T-helper 2 cell treated with Interferon-gamma antibody and Interleukin-4, amounts not matched to agents 5 μg/mL and 100 μg/mL, for 36 hours (primary cell): ENCODE results near the gene NEUROD2.
A peak's percentile ranks its signal among the peaks of the same experiment; 100 is the strongest.

ENCODE experiments used
- DNase-seq: peaks from one replicate; pipeline ENCODE4 v3.0.0; 2021; ENCODE audit warnings: low spot score
- H3K27ac Mint-ChIP-seq: one replicate; pipeline ENCODE4 v1.8.0; 2021; ENCODE audit warnings: mild to moderate bottlenecking, mixed read lengths
- H3K27me3 Mint-ChIP-seq: one replicate; pipeline ENCODE4 v1.8.0; 2021; ENCODE audit warnings: low read depth, mixed read lengths
- H3K36me3 Mint-ChIP-seq: one replicate; pipeline ENCODE4 v1.8.0; 2021; ENCODE audit warnings: low read depth, mixed read lengths
- H3K4me1 Mint-ChIP-seq: one replicate; pipeline ENCODE4 v1.8.0; 2021; ENCODE audit warnings: low read depth, mixed read lengths
- H3K4me3 Mint-ChIP-seq: one replicate; pipeline ENCODE4 v1.8.0; 2022; ENCODE audit warnings: mild to moderate bottlenecking, moderate library complexity, mixed read lengths
- H3K9me3 Mint-ChIP-seq: one replicate; pipeline ENCODE4 v1.8.0; 2021; ENCODE audit warnings: mixed read lengths

NEUROD2 gene

GRCh38 chr17:39618246-39618913 lies 10.7 kb upstream of the NEUROD2 start:
- H3K27ac Mint-ChIP-seq, result no peak overlapping the region
- no peak for DNase-seq
- no peaks in the 10 kb centered on the region for H3K36me3 Mint-ChIP-seq
- peaks cover 10% of the 10 kb centered on the region for H3K4me1 Mint-ChIP-seq
- H3K9me3 Mint-ChIP-seq, result no peaks in the 10 kb centered on the region
- peak overlapping the region; percentile 73 for H3K4me3 Mint-ChIP-seq
- H3K27me3 Mint-ChIP-seq, result peaks cover 55% of the 10 kb centered on the region

GRCh38 chr17:39617446-39618245 lies 9.9 kb upstream of the NEUROD2 start:
- Mint-ChIP-seq H3K4me3 (peak overlapping the region; percentile 73), H3K36me3 (no peaks in the 10 kb centered on the region), H3K4me1 (peaks cover 8% of the 10 kb centered on the region), H3K27me3 (peaks cover 54% of the 10 kb centered on the region), H3K9me3 (no peaks in the 10 kb centered on the region), H3K27ac (no peak overlapping the region)
- DNase-seq, result peak; percentile 30

GRCh38 chr17:39617100-39617445 lies 9.4 kb upstream of the NEUROD2 start:
- Mint-ChIP-seq H3K36me3 (no peaks in the 10 kb centered on the region), H3K9me3 (no peaks in the 10 kb centered on the region), H3K27me3 (peaks cover 54% of the 10 kb centered on the region), H3K4me1 (peaks cover 4% of the 10 kb centered on the region), H3K27ac (no peak overlapping the region), H3K4me3 (peak overlapping the region; percentile 15)
- DNase-seq, result no peak

GRCh38 chr17:39615434-39615833 lies 7.7 kb upstream of the NEUROD2 start:
- Mint-ChIP-seq H3K4me3 (no peak overlapping the region), H3K27me3 (peaks cover 60% of the 10 kb centered on the region), H3K9me3 (no peaks in the 10 kb centered on the region), H3K27ac (no peak overlapping the region), H3K4me1 (no peaks in the 10 kb centered on the region), H3K36me3 (no peaks in the 10 kb centered on the region)
- no peak for DNase-seq

GRCh38 chr17:39614545-39615157 lies 6.9 kb upstream of the NEUROD2 start:
- no peak overlapping the region for H3K27ac Mint-ChIP-seq
- H3K4me3 Mint-ChIP-seq, result no peak overlapping the region
- H3K27me3 Mint-ChIP-seq, result peaks cover 59% of the 10 kb centered on the region
- no peaks in the 10 kb centered on the region for H3K4me1 Mint-ChIP-seq
- H3K9me3 Mint-ChIP-seq, result no peaks in the 10 kb centered on the region
- no peak for DNase-seq
- no peaks in the 10 kb centered on the region for H3K36me3 Mint-ChIP-seq

GRCh38 chr17:39612935-39613464 lies 5.3 kb upstream of the NEUROD2 start:
- Mint-ChIP-seq H3K27me3 (peaks cover 61% of the 10 kb centered on the region), H3K4me1 (no peaks in the 10 kb centered on the region), H3K27ac (no peak overlapping the region), H3K36me3 (no peaks in the 10 kb centered on the region), H3K9me3 (no peaks in the 10 kb centered on the region), H3K4me3 (no peak overlapping the region)
- DNase-seq, result no peak

GRCh38 chr17:39612291-39612894 lies 4.7 kb upstream of the NEUROD2 start:
- no peak for DNase-seq
- H3K4me1 Mint-ChIP-seq, result no peaks in the 10 kb centered on the region
- H3K9me3 Mint-ChIP-seq, result no peaks in the 10 kb centered on the region
- peaks cover 63% of the 10 kb centered on the region for H3K27me3 Mint-ChIP-seq
- no peaks in the 10 kb centered on the region for H3K36me3 Mint-ChIP-seq
- H3K27ac Mint-ChIP-seq, result no peak overlapping the region
- no peak overlapping the region for H3K4me3 Mint-ChIP-seq

- H3K9me3 Mint-ChIP-seq, result no peaks in the 10 kb centered on the region
- peaks cover 61% of the 10 kb centered on the region for H3K27me3 Mint-ChIP-seq
- no peak overlapping the region for H3K4me3 Mint-ChIP-seq
- no peaks in the 10 kb centered on the region for H3K36me3 Mint-ChIP-seq
- H3K4me1 Mint-ChIP-seq, result no peaks in the 10 kb centered on the region
- DNase-seq, result no peak
- H3K27ac Mint-ChIP-seq, result no peak overlapping the region
These were observed 3.8 kb upstream of the NEUROD2 start for GRCh38 chr17:39611401-39612112.

- no peaks in the 10 kb centered on the region for H3K9me3 Mint-ChIP-seq
- no peak overlapping the region for H3K4me3 Mint-ChIP-seq
- DNase-seq, result no peak
- no peaks in the 10 kb centered on the region for H3K36me3 Mint-ChIP-seq
- peaks cover 56% of the 10 kb centered on the region for H3K27me3 Mint-ChIP-seq
- peaks cover 2% of the 10 kb centered on the region for H3K4me1 Mint-ChIP-seq
- H3K27ac Mint-ChIP-seq, result no peak overlapping the region
These were observed 1.8 kb upstream of the NEUROD2 start for GRCh38 chr17:39609416-39610025.

GRCh38 chr17:39608142-39608981 lies 642 bp upstream of the NEUROD2 start:
- Mint-ChIP-seq H3K36me3 (no peaks in the 10 kb centered on the region), H3K27me3 (peaks cover 60% of the 10 kb centered on the region), H3K4me1 (peaks cover 2% of the 10 kb centered on the region), H3K27ac (no peak overlapping the region), H3K4me3 (no peak overlapping the region), H3K9me3 (no peaks in the 10 kb centered on the region)
- no peak for DNase-seq

- H3K4me3 Mint-ChIP-seq, result no peak overlapping the region
- H3K27me3 Mint-ChIP-seq, result peaks cover 71% of the 10 kb centered on the region
- DNase-seq, result no peak
- peaks cover 2% of the 10 kb centered on the region for H3K4me1 Mint-ChIP-seq
- H3K9me3 Mint-ChIP-seq, result no peaks in the 10 kb centered on the region
- no peaks in the 10 kb centered on the region for H3K36me3 Mint-ChIP-seq
- H3K27ac Mint-ChIP-seq, result no peak overlapping the region
These were observed 466 bp downstream of the NEUROD2 start for GRCh38 chr17:39607057-39607850.

GRCh38 chr17:39606434-39607056 lies 1.2 kb downstream of the NEUROD2 start:
- no peak overlapping the region for H3K27ac Mint-ChIP-seq
- H3K9me3 Mint-ChIP-seq, result no peaks in the 10 kb centered on the region
- DNase-seq, result no peak
- peaks cover 2% of the 10 kb centered on the region for H3K4me1 Mint-ChIP-seq
- no peak overlapping the region for H3K4me3 Mint-ChIP-seq
- no peaks in the 10 kb centered on the region for H3K36me3 Mint-ChIP-seq
- peaks cover 78% of the 10 kb centered on the region for H3K27me3 Mint-ChIP-seq
